DND-41 (cell line): ENCODE results near the gene XRCC3.

Experiments
- ATAC-seq: fragments of 200-7000 bp; cut with Tn5 transposase; 3 replicates; pipeline ENCODE4 v1.9.1; 2021; ENCODE audit warnings: low read depth; ENCODE audit not compliant: insufficient read depth
- DNase-seq: peaks from one replicate; pipeline ENCODE4 v3.0.0-alpha.2; 2020
- H2AFZ ChIP-seq: 2 replicates; pipeline ENCODE4 v1.6.0; 2012; ENCODE audit warnings: low read depth, low read length
- H3K27ac ChIP-seq: 2 replicates; pipeline ENCODE4 v1.5.1; 2012; ENCODE audit warnings: low read length, inconsistent platforms
- H3K27me3 ChIP-seq: fragments of 200-600 bp; sonication (generic); 2 replicates; pipeline ENCODE4 v1.6.0; 2012; ENCODE audit warnings: low read length, mild to moderate bottlenecking, inconsistent platforms; ENCODE audit not compliant: insufficient read depth, poor library complexity
- H3K36me3 ChIP-seq: 2 replicates; pipeline ENCODE4 v1.5.1; 2012; ENCODE audit warnings: low read length, inconsistent platforms; ENCODE audit not compliant: insufficient read depth
- H3K4me1 ChIP-seq: 2 replicates; pipeline ENCODE4 v1.5.1; 2012; ENCODE audit warnings: mild to moderate bottlenecking, low read length; ENCODE audit not compliant: insufficient read depth
- H3K4me2 ChIP-seq: 2 replicates; pipeline ENCODE4 v1.6.0; 2012; ENCODE audit warnings: mild to moderate bottlenecking, moderate library complexity, low read length, inconsistent platforms; ENCODE audit not compliant: insufficient read depth
- H3K4me3 ChIP-seq, 2 experiments: fragments of 200-600 bp in 1 of 2; shearing (Covaris generic) in 1 of 2; 2 replicates each; pipeline ENCODE4 v1.5.1; 2012 to 2016; ENCODE audit warnings: inconsistent platforms in 2 of 2, low read length in 2 of 2, mild to moderate bottlenecking in 2 of 2, low read depth in 1 of 2, moderate library complexity in 1 of 2
- H3K79me2 ChIP-seq: 2 replicates; pipeline ENCODE4 v1.6.0; 2012; ENCODE audit warnings: low read length, inconsistent platforms; ENCODE audit not compliant: insufficient read depth
- H3K9ac ChIP-seq: 2 replicates; pipeline ENCODE4 v1.6.0; 2012; ENCODE audit warnings: low read depth, mild to moderate bottlenecking, inconsistent platforms, low read length, moderate library complexity
- H3K9me3 ChIP-seq: 2 replicates; pipeline ENCODE4 v1.5.1; 2012; ENCODE audit warnings: low read length, moderate library complexity, mild to moderate bottlenecking, inconsistent platforms; ENCODE audit not compliant: insufficient read depth, severe bottlenecking
- H4K20me1 ChIP-seq: 2 replicates; pipeline ENCODE4 v1.6.0; 2012; ENCODE audit warnings: low read length; ENCODE audit not compliant: insufficient read depth
- CTCF ChIP-seq: IDR thresholded peaks from 2 replicates; pipeline ENCODE4 v1.5.1; 2012; ENCODE audit warnings: borderline replicate concordance, low read length, moderate library complexity, mild to moderate bottlenecking; ENCODE audit not compliant: poor library complexity, severe bottlenecking; ENCODE audit errors: extremely low read depth
- EZH2 ChIP-seq: IDR thresholded peaks from 3 replicates; pipeline ENCODE4 v1.6.1; 2012; ENCODE audit warnings: borderline replicate concordance, low read depth, mild to moderate bottlenecking, moderate library complexity, low read length, inconsistent platforms; ENCODE audit not compliant: severe bottlenecking

The XRCC3 gene

GRCh38 chr14:103742499-103743255, 27.4 kb upstream of the XRCC3 start:
- no peaks in the 10 kb centered on the region for H4K20me1 ChIP-seq
- TF ChIP-seq CTCF (no peak), EZH2 (no peak)
- no peak overlapping the region for H2AFZ ChIP-seq
- DNase-seq (no peak), ATAC-seq (no peak)
- H3K4me3 ChIP-seq: no peak overlapping the region
- H3K27ac ChIP-seq: no peak overlapping the region
- H3K9me3 ChIP-seq: no peaks in the 10 kb centered on the region
- H3K79me2 ChIP-seq: no peaks in the 10 kb centered on the region
- H3K27me3 ChIP-seq: no peaks in the 10 kb centered on the region
- peaks cover 9% of the 10 kb centered on the region for H3K4me1 ChIP-seq
- H3K4me2 ChIP-seq: no peak overlapping the region
- no peaks in the 10 kb centered on the region for H3K36me3 ChIP-seq
- H3K9ac ChIP-seq: no peak overlapping the region

GRCh38 chr14:103741876-103742275, 26.6 kb upstream of the XRCC3 start:
- Histone ChIP-seq H3K9me3 (no peaks in the 10 kb centered on the region), H3K36me3 (no peaks in the 10 kb centered on the region), H3K4me3 (no peak overlapping the region), H2AFZ (no peak overlapping the region), H3K27ac (no peak overlapping the region), H3K9ac (no peak overlapping the region), H4K20me1 (no peaks in the 10 kb centered on the region), H3K27me3 (no peaks in the 10 kb centered on the region), H3K4me1 (0 out of 2 replicates have a peak, but pooled peaks cover under 1% of the 10 kb centered on the region), H3K79me2 (no peaks in the 10 kb centered on the region), H3K4me2 (no peak overlapping the region)
- no peak for TF ChIP-seq EZH2
- no peak for TF ChIP-seq CTCF
- DNase-seq (no peak), ATAC-seq (no peak)

GRCh38 chr14:103740991-103741689, 25.9 kb upstream of the XRCC3 start:
- TF ChIP-seq CTCF (no peak), EZH2 (no peak)
- no peaks in the 10 kb centered on the region for H3K9me3 ChIP-seq
- H3K9ac ChIP-seq: no peak overlapping the region
- H3K36me3 ChIP-seq: no peaks in the 10 kb centered on the region
- DNase-seq (no peak), ATAC-seq (no peak)
- H3K27ac ChIP-seq: no peak overlapping the region; the same call in 1 of the 2 replicates
- no peaks in the 10 kb centered on the region for H3K79me2 ChIP-seq
- no peak overlapping the region for H3K4me2 ChIP-seq
- no peak overlapping the region for H2AFZ ChIP-seq
- no peaks in the 10 kb centered on the region for H3K27me3 ChIP-seq
- H3K4me3 ChIP-seq: no peak overlapping the region
- H3K4me1 ChIP-seq: no peaks in the 10 kb centered on the region
- no peaks in the 10 kb centered on the region for H4K20me1 ChIP-seq
